NCI-H510A treated with DMSO at 0.1 percent for 48 hours (cell line): ENCODE results near the gene ADGRE1.
"Not testable (repeated sequence)": the region's sequence is repeated elsewhere in the genome, so short reads cannot be mapped to it uniquely, and the experiment has no call there.

Experiments used
- DNase-seq: peaks from one replicate; lab custom pipeline; 2025; lab: John Stamatoyannopoulos, UW

The ADGRE1 gene

GRCh38 chr19:6887316-6887715, at the start of gene ADGRE1:
Gene ADGRE1 (plus strand): TSS chr19:6887579. CDS start chr19:6887609, 30 bp downstream.
- DNase-seq: no peak

- no peak for DNase-seq
Measured at GRCh38 chr19:6838062-6838655, 49.2 kb upstream of the ADGRE1 start.

GRCh38 chr19:6842871-6843607, 44.3 kb upstream of the ADGRE1 start:
- no peak for DNase-seq

- DNase-seq: no peak
Measured at GRCh38 chr19:6847828-6848200, 39.6 kb upstream of the ADGRE1 start.

- no peak for DNase-seq
Measured at GRCh38 chr19:6848986-6849385, 38.4 kb upstream of the ADGRE1 start.

GRCh38 chr19:6849876-6850275, 37.5 kb upstream of the ADGRE1 start:
- no peak for DNase-seq

- no peak for DNase-seq
Measured at GRCh38 chr19:6851359-6851758, 36.0 kb upstream of the ADGRE1 start.

GRCh38 chr19:6852001-6852400, 35.4 kb upstream of the ADGRE1 start:
- DNase-seq: no peak

GRCh38 chr19:6853868-6854267, 33.5 kb upstream of the ADGRE1 start:
- DNase-seq: no peak

GRCh38 chr19:6854758-6855157, 32.6 kb upstream of the ADGRE1 start:
- no peak for DNase-seq

- DNase-seq: no peak
Measured at GRCh38 chr19:6856749-6857372, 30.5 kb upstream of the ADGRE1 start.

GRCh38 chr19:6861683-6862286, 25.6 kb upstream of the ADGRE1 start:
- no peak for DNase-seq

GRCh38 chr19:6862673-6863078, 24.7 kb upstream of the ADGRE1 start:
- DNase-seq: peak; percentile 7

- no peak for DNase-seq
Measured at GRCh38 chr19:6864325-6864940, 22.9 kb upstream of the ADGRE1 start.

- no peak for DNase-seq
Measured at GRCh38 chr19:6865849-6866248, 21.5 kb upstream of the ADGRE1 start.

GRCh38 chr19:6866741-6867151, 20.6 kb upstream of the ADGRE1 start:
- no peak for DNase-seq

GRCh38 chr19:6868351-6868750, 19.0 kb upstream of the ADGRE1 start:
- DNase-seq: no peak

- DNase-seq: not testable (repeated sequence)
Measured at GRCh38 chr19:6869151-6869882, 18.1 kb upstream of the ADGRE1 start.

GRCh38 chr19:6873708-6874431, 13.5 kb upstream of the ADGRE1 start:
- no peak for DNase-seq

GRCh38 chr19:6875218-6875617, 12.2 kb upstream of the ADGRE1 start:
- DNase-seq: no peak

GRCh38 chr19:6876748-6877147, 10.6 kb upstream of the ADGRE1 start:
- no peak for DNase-seq
